Skeletal muscle satellite cell (primary cell): ENCODE results near the gene ZNRF4. TPM values are rescaled to one million over a fixed set of nuclear protein-coding genes. Genes with fewer than 3 reads are reported as not detected.
"Not testable (repeated sequence)": the region's sequence is repeated elsewhere in the genome, so short reads cannot be mapped to it uniquely, and the experiment has no call there.

Source experiments
- H3K27me3 ChIP-seq: 2 replicates; pipeline ENCODE4 v1.7.0; 2013; ENCODE audit warnings: low read length; ENCODE audit not compliant: control insufficient read depth, insufficient read depth
- H3K36me3 ChIP-seq: 2 replicates; pipeline ENCODE4 v1.7.0; 2013; ENCODE audit warnings: mild to moderate bottlenecking, control low read depth, low read length; ENCODE audit not compliant: insufficient read depth
- H3K4me1 ChIP-seq: 2 replicates; pipeline ENCODE4 v1.7.0; 2013; ENCODE audit warnings: low read length; ENCODE audit not compliant: control insufficient read depth, insufficient read depth
- H3K4me2 ChIP-seq: 2 replicates; pipeline ENCODE4 v1.7.0; 2013; ENCODE audit warnings: mild to moderate bottlenecking, low read length
- H3K4me3 ChIP-seq: 2 replicates; pipeline ENCODE4 v1.7.0; 2013; ENCODE audit warnings: low read length
- H3K9ac ChIP-seq: 2 replicates; pipeline ENCODE4 v1.7.0; 2013; ENCODE audit warnings: mild to moderate bottlenecking, low read depth, low read length, moderate library complexity
- H3K9me3 ChIP-seq: replicated peaks from 2 replicates; pipeline ENCODE4 v1.7.0; 2013; ENCODE audit warnings: mild to moderate bottlenecking, control low read depth, low read length
- total RNA-seq: library from RNA; depleted of rRNA; stranded (reverse); fragments of >200 nt; gene quantifications from 2 replicates; pipeline ENCODE4 v1.2.3, GENCODE V29; 2012; rRNA removed

ZNRF4 gene, protein sequence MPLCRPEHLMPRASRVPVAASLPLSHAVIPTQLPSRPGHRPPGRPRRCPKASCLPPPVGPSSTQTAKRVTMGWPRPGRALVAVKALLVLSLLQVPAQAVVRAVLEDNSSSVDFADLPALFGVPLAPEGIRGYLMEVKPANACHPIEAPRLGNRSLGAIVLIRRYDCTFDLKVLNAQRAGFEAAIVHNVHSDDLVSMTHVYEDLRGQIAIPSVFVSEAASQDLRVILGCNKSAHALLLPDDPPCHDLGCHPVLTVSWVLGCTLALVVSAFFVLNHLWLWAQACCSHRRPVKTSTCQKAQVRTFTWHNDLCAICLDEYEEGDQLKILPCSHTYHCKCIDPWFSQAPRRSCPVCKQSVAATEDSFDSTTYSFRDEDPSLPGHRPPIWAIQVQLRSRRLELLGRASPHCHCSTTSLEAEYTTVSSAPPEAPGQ
- total RNA-seq, result not detected in 2 replicates

DNA sequence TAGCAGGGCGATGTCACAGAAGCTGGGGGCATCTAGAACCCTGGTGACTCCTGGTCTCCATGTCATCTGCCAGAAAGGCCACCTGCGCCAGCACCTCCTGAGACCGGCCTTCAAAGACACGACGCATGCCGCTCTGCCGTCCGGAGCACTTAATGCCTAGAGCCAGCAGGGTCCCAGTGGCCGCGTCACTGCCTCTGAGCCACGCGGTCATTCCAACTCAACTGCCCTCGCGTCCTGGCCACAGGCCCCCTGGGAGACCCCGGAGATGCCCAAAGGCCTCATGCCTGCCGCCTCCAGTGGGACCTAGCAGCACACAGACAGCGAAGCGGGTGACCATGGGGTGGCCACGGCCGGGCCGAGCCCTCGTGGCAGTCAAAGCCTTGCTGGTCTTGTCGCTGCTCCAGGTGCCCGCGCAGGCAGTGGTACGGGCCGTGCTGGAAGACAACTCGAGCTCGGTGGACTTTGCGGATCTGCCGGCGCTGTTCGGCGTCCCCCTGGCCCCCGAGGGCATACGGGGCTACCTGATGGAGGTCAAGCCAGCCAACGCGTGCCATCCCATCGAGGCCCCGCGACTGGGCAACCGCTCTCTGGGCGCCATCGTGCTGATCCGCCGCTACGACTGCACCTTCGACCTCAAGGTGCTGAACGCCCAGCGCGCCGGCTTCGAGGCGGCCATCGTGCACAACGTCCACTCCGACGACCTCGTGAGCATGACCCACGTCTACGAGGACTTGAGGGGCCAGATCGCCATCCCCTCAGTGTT is at the start of gene ZNRF4:
TSS of gene ZNRF4 (plus strand) at position 51 of the 763 bp plus-strand sequence. CDS start at position 126, 75 bp downstream.
- peaks cover 18% of the 10 kb centered on the region for H3K27me3 ChIP-seq
- H3K4me3 ChIP-seq, result no peak within 1 kb of the TSS
- H3K36me3 ChIP-seq, result no peaks in the 10 kb centered on the region
- no peaks in the 10 kb centered on the region for H3K4me1 ChIP-seq
- no peak within 1 kb of the TSS for H3K4me2 ChIP-seq
- H3K9ac ChIP-seq, result no peak within 1 kb of the TSS
- no peaks in the 10 kb centered on the region for H3K9me3 ChIP-seq

DNA sequence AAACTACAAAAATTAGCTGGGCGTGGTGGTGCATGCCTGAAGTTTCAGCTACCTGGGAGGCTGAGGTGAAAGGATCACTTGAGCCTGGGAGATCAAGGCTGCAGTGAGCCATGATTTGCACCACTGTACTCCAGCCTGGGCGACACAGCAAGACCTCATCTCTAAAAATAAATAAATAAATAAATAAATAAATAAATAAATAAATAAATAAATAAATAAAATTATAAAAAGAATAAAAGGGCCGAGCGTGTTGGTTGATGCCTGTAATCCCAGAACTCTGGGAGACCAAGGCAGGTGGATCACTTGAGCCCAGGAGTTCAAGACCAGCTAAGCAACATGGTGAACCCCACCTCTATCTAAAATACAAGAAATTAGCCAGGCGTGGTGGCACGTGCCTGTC is 49.0 kb upstream of the ZNRF4 start:
- H3K4me3 ChIP-seq, H3K4me1 ChIP-seq, H3K27me3 ChIP-seq, H3K4me2 ChIP-seq, H3K9ac ChIP-seq, H3K36me3 ChIP-seq, H3K9me3 ChIP-seq: not testable (repeated sequence)

DNA sequence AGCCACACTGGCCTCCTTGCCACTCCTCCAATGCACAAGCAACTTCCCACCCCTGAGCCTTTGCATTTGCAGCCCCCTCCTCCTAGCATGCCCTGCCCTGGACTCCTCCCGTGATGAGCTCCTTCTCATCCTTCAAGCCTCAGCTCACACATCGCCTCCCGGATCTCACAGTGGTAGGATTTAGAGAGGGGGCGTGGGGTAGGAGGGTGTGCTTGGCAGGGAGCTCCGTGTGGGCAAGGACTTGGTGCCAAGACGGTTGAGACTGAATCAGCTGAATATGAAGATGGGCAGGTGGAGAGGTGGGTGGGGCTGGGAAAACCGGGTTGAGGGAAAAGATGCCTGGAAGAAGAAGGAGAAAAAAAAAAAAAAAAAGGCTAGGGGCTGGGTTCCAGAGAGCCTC is 48.4 kb upstream of the ZNRF4 start:
- H3K36me3 ChIP-seq, result no peaks in the 10 kb centered on the region
- no peak overlapping the region for H3K4me3 ChIP-seq
- H3K4me1 ChIP-seq, result no peaks in the 10 kb centered on the region
- no peak overlapping the region for H3K4me2 ChIP-seq
- no peaks in the 10 kb centered on the region for H3K27me3 ChIP-seq
- no peaks in the 10 kb centered on the region for H3K9me3 ChIP-seq
- H3K9ac ChIP-seq, result no peak overlapping the region

DNA sequence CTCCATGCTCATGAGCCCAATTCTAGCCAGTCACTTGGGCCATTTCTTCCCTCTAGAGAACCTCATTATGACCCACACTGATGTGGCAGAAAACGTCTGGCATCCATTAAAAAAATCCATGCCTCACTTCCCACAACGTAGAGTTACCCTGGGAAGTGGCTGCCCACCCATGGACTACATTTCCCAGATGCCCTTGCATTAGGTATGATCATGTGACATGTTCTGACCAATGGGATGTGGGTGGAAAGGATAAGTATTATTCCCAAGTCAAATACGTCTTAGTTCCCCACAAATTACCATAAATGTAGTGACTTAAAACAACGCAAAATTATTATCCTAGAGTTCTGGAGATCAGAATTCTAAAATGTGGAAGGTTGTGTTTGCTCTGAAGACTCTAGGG is 47.9 kb upstream of the ZNRF4 start:
- H3K9ac ChIP-seq, result no peak overlapping the region
- no peaks in the 10 kb centered on the region for H3K27me3 ChIP-seq
- H3K4me2 ChIP-seq, result no peak overlapping the region
- no peaks in the 10 kb centered on the region for H3K9me3 ChIP-seq
- H3K36me3 ChIP-seq, result no peaks in the 10 kb centered on the region
- no peaks in the 10 kb centered on the region for H3K4me1 ChIP-seq
- H3K4me3 ChIP-seq, result no peak overlapping the region

DNA sequence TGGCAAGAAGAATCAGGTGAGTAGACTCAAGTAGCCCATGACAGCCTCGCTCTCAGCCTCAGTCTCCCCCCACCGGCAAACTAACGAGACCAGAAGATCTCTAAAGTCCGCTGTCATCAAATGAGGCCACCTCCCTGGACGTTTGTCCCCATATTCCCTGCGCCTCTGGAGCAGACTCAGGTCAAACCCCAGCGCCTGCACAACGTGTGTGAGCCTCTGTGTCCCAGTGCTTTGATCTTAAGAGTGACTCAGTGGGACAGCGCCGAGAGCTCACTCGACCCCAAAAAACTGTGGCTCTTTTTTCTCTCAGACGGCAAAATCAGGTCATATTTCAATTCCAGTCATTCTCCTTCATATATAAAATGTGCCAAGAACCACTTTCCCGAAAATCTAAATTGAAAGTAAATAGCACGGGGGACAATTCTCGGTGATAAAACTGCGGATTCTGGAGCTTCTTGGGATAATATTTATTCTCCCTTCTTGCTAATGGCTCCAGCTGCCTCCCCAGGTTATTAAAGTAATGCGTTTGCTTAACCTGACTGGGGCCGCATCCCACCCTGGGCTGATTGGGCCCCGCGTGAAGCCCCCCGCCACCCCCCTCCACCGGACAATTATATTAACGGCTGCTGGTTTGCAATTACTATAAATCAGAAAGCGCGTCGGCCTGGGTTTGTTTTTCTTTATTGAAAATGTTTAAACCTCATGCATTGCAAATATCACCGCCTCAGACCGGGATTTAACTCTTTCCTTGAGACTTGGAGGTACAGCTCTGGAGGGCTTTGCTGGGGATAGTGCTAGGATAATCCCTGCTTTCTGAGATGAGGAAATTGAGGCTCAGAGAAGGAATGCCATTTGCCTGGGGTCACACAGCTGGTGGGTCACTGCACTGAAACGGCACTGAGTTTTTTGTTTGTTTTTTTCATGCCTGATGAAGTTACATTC is 37.5 kb upstream of the ZNRF4 start:
- Histone ChIP-seq H3K9ac (no peak overlapping the region), H3K36me3 (no peaks in the 10 kb centered on the region), H3K27me3 (peaks cover 39% of the 10 kb centered on the region), H3K9me3 (no peaks in the 10 kb centered on the region), H3K4me3 (no peak overlapping the region), H3K4me2 (no peak overlapping the region), H3K4me1 (no peaks in the 10 kb centered on the region)

DNA sequence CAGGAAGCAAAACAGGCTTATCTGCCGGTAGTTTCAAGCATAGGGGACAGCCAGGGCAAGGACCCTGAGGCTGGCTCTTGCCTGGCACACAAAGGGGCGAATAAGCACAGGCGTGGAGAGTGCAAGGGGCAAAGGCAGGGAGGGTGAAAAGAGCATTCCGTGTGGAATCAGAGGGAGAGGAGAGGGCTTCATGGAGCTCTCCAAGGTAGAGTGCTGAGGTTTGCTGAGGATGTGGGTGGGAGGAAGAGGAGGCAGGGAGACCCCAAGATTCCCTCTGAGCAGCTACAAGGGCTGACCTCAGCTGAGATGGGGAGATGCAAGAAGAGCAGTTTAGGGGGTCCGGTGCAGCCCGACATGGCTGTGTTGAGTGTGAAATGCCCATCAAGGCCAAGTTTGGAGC is 36.5 kb upstream of the ZNRF4 start:
- no peaks in the 10 kb centered on the region for H3K9me3 ChIP-seq
- no peaks in the 10 kb centered on the region for H3K36me3 ChIP-seq
- no peak overlapping the region for H3K4me3 ChIP-seq
- no peak overlapping the region for H3K4me2 ChIP-seq
- H3K27me3 ChIP-seq, result peaks cover 39% of the 10 kb centered on the region
- no peak overlapping the region for H3K9ac ChIP-seq
- no peaks in the 10 kb centered on the region for H3K4me1 ChIP-seq

DNA sequence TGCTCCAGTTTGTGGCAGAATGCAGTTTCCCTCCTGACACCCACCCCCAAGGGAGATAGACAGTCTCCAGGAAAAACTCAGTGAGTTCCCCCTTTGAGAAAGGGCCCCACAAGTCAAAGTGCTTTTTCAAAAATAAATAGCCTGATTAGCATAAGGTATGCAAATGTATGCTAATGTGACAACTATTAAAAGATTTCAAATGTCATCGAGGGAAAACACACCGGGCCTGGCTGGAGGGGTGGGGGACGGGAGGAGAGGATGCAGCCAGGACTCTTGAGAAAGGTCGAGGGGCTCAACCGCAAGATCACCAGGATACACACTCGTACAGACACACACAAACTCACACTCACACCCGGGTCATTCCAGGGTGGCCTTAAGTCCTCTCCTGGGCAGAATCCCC is 34.3 kb upstream of the ZNRF4 start:
- no peak overlapping the region for H3K4me2 ChIP-seq
- no peak overlapping the region for H3K9ac ChIP-seq

DNA sequence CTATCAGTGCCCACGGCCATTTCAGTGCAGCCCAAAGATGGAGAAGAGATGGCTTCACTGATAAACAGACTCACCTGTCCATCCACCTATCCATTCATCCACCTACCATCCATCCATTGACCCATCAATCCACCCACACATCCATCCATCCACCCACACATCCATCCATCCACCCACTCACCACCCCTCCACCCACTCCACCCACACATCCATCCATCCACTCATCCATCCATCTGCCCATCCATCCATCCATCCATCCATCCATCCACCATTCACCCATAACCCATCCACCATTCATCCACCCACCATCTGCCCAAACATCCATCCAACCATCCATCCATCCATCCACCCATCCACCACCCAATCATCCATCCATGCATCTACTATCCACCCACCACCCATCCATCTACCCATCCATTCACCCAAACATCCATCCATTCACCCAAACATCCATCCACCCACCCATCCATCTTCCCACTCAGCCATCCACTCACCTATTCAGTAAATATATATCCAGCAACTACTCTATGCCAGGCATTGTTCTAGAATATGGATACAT is 31.6 kb upstream of the ZNRF4 start:
- Histone ChIP-seq H3K9ac (no peak overlapping the region), H3K4me3 (no peak overlapping the region), H3K9me3 (no peaks in the 10 kb centered on the region), H3K4me2 (no peak overlapping the region), H3K36me3 (no peaks in the 10 kb centered on the region), H3K4me1 (no peaks in the 10 kb centered on the region), H3K27me3 (peaks cover 24% of the 10 kb centered on the region)

More for the DNA sequence above, 34.3 kb upstream of the ZNRF4 start:
- H3K4me3 ChIP-seq, result no peak overlapping the region
- H3K27me3 ChIP-seq, result peaks cover 38% of the 10 kb centered on the region
- H3K36me3 ChIP-seq, result no peaks in the 10 kb centered on the region
- H3K4me1 ChIP-seq, result no peaks in the 10 kb centered on the region
- no peaks in the 10 kb centered on the region for H3K9me3 ChIP-seq

DNA sequence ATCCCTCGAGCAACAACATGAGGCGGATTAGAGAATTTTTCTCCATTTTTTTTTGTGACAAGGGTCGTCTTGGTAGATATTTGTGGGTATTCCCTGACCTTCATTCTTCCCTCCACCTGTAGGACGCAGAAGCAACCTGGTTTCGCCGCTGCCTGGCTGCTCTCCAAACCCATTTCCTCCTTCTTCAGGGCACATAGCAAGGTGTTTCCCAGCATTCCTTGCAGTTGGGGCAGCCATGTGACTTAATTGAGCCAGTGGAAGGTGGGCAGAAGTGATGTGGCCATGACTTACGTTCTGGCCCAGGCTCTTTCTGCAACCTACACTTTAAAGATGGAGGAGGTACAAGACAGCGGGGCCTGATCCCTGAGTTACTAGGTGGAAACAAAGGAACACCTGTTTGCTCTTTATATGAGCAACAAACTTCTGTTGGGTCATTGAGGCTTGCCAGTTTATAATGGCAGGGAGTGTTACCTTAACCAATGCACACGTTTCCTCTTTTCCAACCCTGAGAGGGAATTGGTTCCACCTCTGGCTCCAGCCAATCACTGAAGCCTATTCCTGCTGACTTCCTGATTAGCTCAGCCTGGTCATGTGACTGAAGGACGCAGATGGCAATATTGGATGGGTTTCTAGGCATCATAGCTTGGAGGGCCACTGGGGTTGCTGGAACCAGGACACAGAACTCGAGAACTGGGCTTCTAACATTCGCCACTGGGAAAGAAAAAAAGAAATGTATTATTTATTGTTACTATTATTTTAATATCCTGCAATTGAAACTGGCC is 30.8 kb upstream of the ZNRF4 start:
- no peaks in the 10 kb centered on the region for H3K36me3 ChIP-seq
- no peaks in the 10 kb centered on the region for H3K4me1 ChIP-seq
- H3K4me3 ChIP-seq, result no peak overlapping the region
- no peaks in the 10 kb centered on the region for H3K9me3 ChIP-seq
- H3K4me2 ChIP-seq, result no peak overlapping the region
- no peak overlapping the region for H3K9ac ChIP-seq
- H3K27me3 ChIP-seq, result peaks cover 18% of the 10 kb centered on the region

DNA sequence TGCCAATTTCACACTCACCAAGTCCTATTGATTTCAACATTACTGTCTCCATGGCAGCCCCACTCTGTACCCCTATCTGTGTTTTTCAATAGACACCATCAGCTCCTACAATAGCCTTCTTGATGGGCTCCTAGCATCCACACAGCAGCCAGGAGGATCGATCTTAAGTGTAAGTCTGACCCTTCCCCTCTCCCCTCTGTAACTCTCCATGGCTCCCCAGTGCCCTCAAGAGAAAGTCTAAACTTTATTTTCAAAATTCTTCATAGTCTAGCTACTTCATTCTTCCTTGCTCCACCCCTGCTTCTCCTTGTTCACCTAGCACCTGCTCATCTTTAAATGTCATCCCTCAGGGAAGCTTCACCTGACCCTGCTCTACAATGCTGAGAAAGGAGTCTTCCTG is 30.0 kb upstream of the ZNRF4 start:
- Histone ChIP-seq H3K4me2 (no peak overlapping the region), H3K36me3 (no peaks in the 10 kb centered on the region), H3K9ac (no peak overlapping the region), H3K4me1 (no peaks in the 10 kb centered on the region), H3K4me3 (no peak overlapping the region), H3K27me3 (peaks cover 18% of the 10 kb centered on the region), H3K9me3 (no peaks in the 10 kb centered on the region)
